ENCODE measurements around the gene MBNL1.
A peak's percentile ranks its signal among the peaks of the same experiment; 100 is the strongest.
"Not testable (repeated sequence)": the region's sequence is repeated elsewhere in the genome, so short reads cannot be mapped to it uniquely, and the experiment has no call there.

The MBNL1 gene

GRCh38 chr3:152333928-152334327 lies 65.2 kb downstream of the MBNL1 start:
- H3K36me3 ChIP-seq (ENCODE audit: control insufficient read depth, low read length), result peaks cover 76% of the 10 kb centered on the region

GRCh38 chr3:152334761-152335160 lies 66.0 kb downstream of the MBNL1 start:
- TF ChIP-seq CTCF (IDR thresholded peaks at IDR 0.05; ENCODE audit: low read depth, low read length, poor library complexity, severe bottlenecking) (no peak), EZH2phosphoT487 (IDR thresholded peaks at IDR 0.05; ENCODE audit: borderline replicate concordance, low read length) (no peak)
- H3K9me3 ChIP-seq (ENCODE audit: control insufficient read depth, insufficient read depth, low read length), result no peaks in the 10 kb centered on the region
- H3F3A ChIP-seq (ENCODE audit: control insufficient read depth, insufficient read depth), result peaks cover 14% of the 10 kb centered on the region
- peaks cover 97% of the 10 kb centered on the region for H3K4me1 ChIP-seq (ENCODE audit: control insufficient read depth, low read length)
- peak overlapping the region; percentile 32 for H3K4me3 ChIP-seq (ENCODE audit: low read length)
- no peaks in the 10 kb centered on the region for H3K27me3 ChIP-seq (ENCODE audit: control insufficient read depth, low read length)
- peaks cover 99% of the 10 kb centered on the region for H3K79me2 ChIP-seq (ENCODE audit: control insufficient read depth, low read length)
- H3K9me2 ChIP-seq (replicated peaks; ENCODE audit: control insufficient read depth, low read length), result no peaks in the 10 kb centered on the region
- peaks cover 12% of the 10 kb centered on the region; the same call in 1 of the 2 replicates for H4K20me1 ChIP-seq (ENCODE audit: control insufficient read depth, insufficient read depth, low read depth, low read length)
- peak overlapping the region; percentile 46 for H3K4me2 ChIP-seq (ENCODE audit: low read length)
- H3K27ac ChIP-seq (ENCODE audit: low read depth, low read length), result peak overlapping the region; percentile 5; the same call in 1 of the 2 replicates
- H3K36me3 ChIP-seq (ENCODE audit: control insufficient read depth, low read length), result peaks cover 79% of the 10 kb centered on the region

More at GRCh38 chr3:152333928-152334327, 65.2 kb downstream of the MBNL1 start:
- Histone ChIP-seq H3K4me1 (ENCODE audit: control insufficient read depth, low read length) (peaks cover 92% of the 10 kb centered on the region), H3K4me3 (ENCODE audit: low read length) (no peak overlapping the region), H3K27ac (ENCODE audit: low read depth, low read length) (no peak overlapping the region; the same call in 1 of the 2 replicates), H3K79me2 (ENCODE audit: control insufficient read depth, low read length) (peaks cover 99% of the 10 kb centered on the region), H3K9me2 (replicated peaks; ENCODE audit: control insufficient read depth, low read length) (no peaks in the 10 kb centered on the region), H3K9me3 (ENCODE audit: control insufficient read depth, insufficient read depth, low read length) (no peaks in the 10 kb centered on the region), H4K20me1 (ENCODE audit: control insufficient read depth, insufficient read depth, low read depth, low read length) (peaks cover 12% of the 10 kb centered on the region; the same call in 1 of the 2 replicates), H3F3A (ENCODE audit: control insufficient read depth, insufficient read depth) (peaks cover 11% of the 10 kb centered on the region), H3K4me2 (ENCODE audit: low read length) (peak overlapping the region; percentile 46), H3K27me3 (ENCODE audit: control insufficient read depth, low read length) (no peaks in the 10 kb centered on the region)
- TF ChIP-seq EZH2phosphoT487 (IDR thresholded peaks at IDR 0.05; ENCODE audit: borderline replicate concordance, low read length), result no peak
- no peak for TF ChIP-seq CTCF (IDR thresholded peaks at IDR 0.05; ENCODE audit: low read depth, low read length, poor library complexity, severe bottlenecking)

GRCh38 chr3:152335273-152335672 lies 66.5 kb downstream of the MBNL1 start:
- peaks cover 12% of the 10 kb centered on the region; the same call in 1 of the 2 replicates for H4K20me1 ChIP-seq (ENCODE audit: control insufficient read depth, insufficient read depth, low read depth, low read length)
- TF ChIP-seq EZH2phosphoT487 (IDR thresholded peaks at IDR 0.05; ENCODE audit: borderline replicate concordance, low read length) (no peak), CTCF (IDR thresholded peaks at IDR 0.05; ENCODE audit: low read depth, low read length, poor library complexity, severe bottlenecking) (no peak)
- H3K9me3 ChIP-seq (ENCODE audit: control insufficient read depth, insufficient read depth, low read length), result no peaks in the 10 kb centered on the region
- no peaks in the 10 kb centered on the region for H3K9me2 ChIP-seq (replicated peaks; ENCODE audit: control insufficient read depth, low read length)
- peaks cover 99% of the 10 kb centered on the region for H3K79me2 ChIP-seq (ENCODE audit: control insufficient read depth, low read length)
- peak overlapping the region; percentile 32 for H3K4me3 ChIP-seq (ENCODE audit: low read length)
- H3K27ac ChIP-seq (ENCODE audit: low read depth, low read length), result 0 out of 2 replicates have a peak overlapping the region, but pooled peaks have one; percentile 5
- peaks cover 98% of the 10 kb centered on the region for H3K4me1 ChIP-seq (ENCODE audit: control insufficient read depth, low read length)
- peaks cover 80% of the 10 kb centered on the region for H3K36me3 ChIP-seq (ENCODE audit: control insufficient read depth, low read length)
- peak overlapping the region; percentile 46 for H3K4me2 ChIP-seq (ENCODE audit: low read length)
- no peaks in the 10 kb centered on the region for H3K27me3 ChIP-seq (ENCODE audit: control insufficient read depth, low read length)
- H3F3A ChIP-seq (ENCODE audit: control insufficient read depth, insufficient read depth), result peaks cover 14% of the 10 kb centered on the region

DNA sequence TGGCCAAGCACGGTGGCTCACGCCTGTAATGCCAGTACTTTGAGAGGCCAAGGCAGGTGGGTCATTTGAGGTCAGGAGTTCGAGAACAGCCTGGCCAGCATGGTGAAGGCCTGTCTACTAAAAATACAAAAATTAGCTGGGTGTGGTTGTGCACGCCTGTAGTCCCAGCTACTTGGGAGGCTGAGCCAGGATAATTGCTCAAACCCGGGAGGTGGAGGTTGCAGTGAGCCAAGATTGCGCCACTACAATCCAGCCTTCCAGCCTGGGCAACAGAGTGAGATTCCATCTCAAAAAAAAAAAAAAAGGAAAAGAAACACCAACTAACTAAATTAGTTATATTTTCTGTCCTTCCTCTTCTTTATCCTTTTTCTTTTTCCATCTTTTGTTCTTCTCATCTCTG lies 68.6 kb downstream of the MBNL1 start:
- peaks cover 96% of the 10 kb centered on the region for H3K4me1 ChIP-seq (ENCODE audit: control insufficient read depth, low read length)
- not testable (repeated sequence) for H3K9me3 ChIP-seq (ENCODE audit: control insufficient read depth, insufficient read depth, low read length); H3K27me3 ChIP-seq (ENCODE audit: control insufficient read depth, low read length); H3K27ac ChIP-seq (ENCODE audit: low read depth, low read length); H3K4me3 ChIP-seq (ENCODE audit: low read length); H3K4me2 ChIP-seq (ENCODE audit: low read length); H3K9me2 ChIP-seq (replicated peaks; ENCODE audit: control insufficient read depth, low read length)
- H3F3A ChIP-seq (ENCODE audit: control insufficient read depth, insufficient read depth), result peaks cover 14% of the 10 kb centered on the region
- H4K20me1 ChIP-seq (ENCODE audit: control insufficient read depth, insufficient read depth, low read depth, low read length), result peaks cover 17% of the 10 kb centered on the region; the same call in 1 of the 2 replicates
- H3K36me3 ChIP-seq (ENCODE audit: control insufficient read depth, low read length), result peaks cover 84% of the 10 kb centered on the region
- peaks cover 99% of the 10 kb centered on the region for H3K79me2 ChIP-seq (ENCODE audit: control insufficient read depth, low read length)
